GM12878 (cell line): ENCODE measurements around the gene IL16.

Experiments
- ATF3 ChIP-seq: IDR thresholded peaks from 2 replicates; pipeline ENCODE4 v1.6.1; 2011; ENCODE audit warnings: low read depth, mild to moderate bottlenecking, low read length, moderate library complexity, borderline replicate concordance; ENCODE audit errors: extremely low read depth
- BCL3 ChIP-seq: IDR thresholded peaks from 2 replicates; pipeline ENCODE4 v1.6.1; 2011; ENCODE audit warnings: borderline replicate concordance, low read depth, mild to moderate bottlenecking, moderate library complexity, low read length; ENCODE audit not compliant: insufficient read depth, poor library complexity, severe bottlenecking
- CTCF ChIP-seq, 3 experiments: IDR thresholded peaks in 2 of 3; conservative IDR thresholded peaks in 1 of 3; 2 replicates each; pipeline ENCODE4 v1.5.1; 2011; ENCODE audit warnings: low read depth in 3 of 3, low read length in 3 of 3, mild to moderate bottlenecking in 3 of 3, control low read depth in 2 of 3, moderate library complexity in 2 of 3, inconsistent platforms in 1 of 3, mixed read lengths in 1 of 3; ENCODE audit not compliant: control insufficient read depth in 2 of 3, insufficient read depth in 1 of 3; ENCODE audit errors: extremely low read depth in 1 of 3
- EP300 ChIP-seq, 2 experiments: fragments of 150-350 bp in 1 of 2; IDR thresholded peaks; 2 replicates each; pipeline ENCODE4 v1.6.1; 2011 to 2012; ENCODE audit warnings: low read depth in 2 of 2, low read length in 2 of 2, borderline replicate concordance in 1 of 2, improper control_type of control experiment in 1 of 2, inconsistent platforms in 1 of 2; ENCODE audit not compliant: control insufficient read depth in 1 of 2
- POLR2AphosphoS5 ChIP-seq: IDR thresholded peaks from 2 replicates; pipeline ENCODE4 v1.6.1; 2011; ENCODE audit warnings: mild to moderate bottlenecking, low read length, inconsistent platforms
- SREBF1 ChIP-seq: IDR thresholded peaks from 2 replicates; pipeline ENCODE4 v1.6.1; 2012; ENCODE audit warnings: mild to moderate bottlenecking, low read length

GRCh38 chr15:81316267-81316666 lies 119.6 kb downstream of the IL16 start:
- TF ChIP-seq CTCF (IDR thresholded peaks at IDR 0.05 in 2 of 3, conservative IDR thresholded peaks at IDR 0.05 in 1 of 3; ENCODE audit: control insufficient read depth in 2 of 3, extremely low read depth in 1 of 3, insufficient read depth in 1 of 3, low read depth in 3 of 3, low read length in 3 of 3) (no peak), EP300 (IDR thresholded peaks at IDR 0.05; ENCODE audit: borderline replicate concordance in 1 of 2, control insufficient read depth in 1 of 2, low read depth in 2 of 2, low read length in 2 of 2) (no peak), BCL3 (no peak), POLR2AphosphoS5 (no peak), SREBF1 (no peak), ATF3 (no peak)
